Measurements from ENCODE around the gene FLT3LG.

DNA sequence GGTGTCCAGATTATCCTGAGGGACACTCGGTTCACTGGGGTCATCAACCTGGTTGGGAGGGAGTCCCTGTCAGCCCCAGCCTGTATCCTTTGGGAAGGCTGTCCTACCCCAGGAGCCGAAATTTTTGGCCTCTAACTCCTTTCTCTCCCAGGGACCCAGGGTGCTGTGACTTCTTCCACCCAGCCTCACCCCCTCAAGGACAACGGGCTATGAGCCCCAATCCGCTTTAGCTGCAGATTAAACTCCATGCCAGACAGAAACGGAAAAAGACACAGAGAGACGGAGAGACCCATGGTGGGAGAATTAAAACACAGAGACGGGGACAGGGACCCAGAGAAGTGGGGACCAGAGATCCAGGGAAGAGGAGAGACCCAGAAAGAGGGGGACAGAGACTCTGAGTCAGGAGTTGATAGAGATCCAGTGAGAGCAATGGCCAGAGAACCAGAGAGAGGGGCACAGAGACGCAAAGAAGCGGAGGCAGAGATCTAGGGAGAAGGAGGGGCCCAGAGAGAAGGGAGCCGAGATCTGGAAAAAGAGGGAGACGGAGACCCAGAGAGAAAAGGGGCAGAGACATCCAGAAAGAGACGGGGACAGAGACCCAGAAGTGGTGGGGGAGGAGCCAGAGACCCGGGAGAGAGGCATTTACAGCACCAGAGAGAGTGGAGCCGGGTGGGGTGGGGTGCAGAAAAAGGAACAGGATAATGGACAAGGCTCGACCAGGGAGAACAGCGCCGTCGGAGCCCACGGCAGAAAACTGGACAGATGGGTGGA is 33.4 kb upstream of the FLT3LG start:
- TF ChIP-seq, protein P1, sequence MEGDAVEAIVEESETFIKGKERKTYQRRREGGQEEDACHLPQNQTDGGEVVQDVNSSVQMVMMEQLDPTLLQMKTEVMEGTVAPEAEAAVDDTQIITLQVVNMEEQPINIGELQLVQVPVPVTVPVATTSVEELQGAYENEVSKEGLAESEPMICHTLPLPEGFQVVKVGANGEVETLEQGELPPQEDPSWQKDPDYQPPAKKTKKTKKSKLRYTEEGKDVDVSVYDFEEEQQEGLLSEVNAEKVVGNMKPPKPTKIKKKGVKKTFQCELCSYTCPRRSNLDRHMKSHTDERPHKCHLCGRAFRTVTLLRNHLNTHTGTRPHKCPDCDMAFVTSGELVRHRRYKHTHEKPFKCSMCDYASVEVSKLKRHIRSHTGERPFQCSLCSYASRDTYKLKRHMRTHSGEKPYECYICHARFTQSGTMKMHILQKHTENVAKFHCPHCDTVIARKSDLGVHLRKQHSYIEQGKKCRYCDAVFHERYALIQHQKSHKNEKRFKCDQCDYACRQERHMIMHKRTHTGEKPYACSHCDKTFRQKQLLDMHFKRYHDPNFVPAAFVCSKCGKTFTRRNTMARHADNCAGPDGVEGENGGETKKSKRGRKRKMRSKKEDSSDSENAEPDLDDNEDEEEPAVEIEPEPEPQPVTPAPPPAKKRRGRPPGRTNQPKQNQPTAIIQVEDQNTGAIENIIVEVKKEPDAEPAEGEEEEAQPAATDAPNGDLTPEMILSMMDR (IDR thresholded peaks at IDR 0.05): no peak
- no peak for TF ChIP-seq ZFX (IDR thresholded peaks at IDR 0.05; ENCODE audit: borderline replicate concordance)
